Large intestine (tissue), 3 donors: ENCODE data around the gene ENTPD2. TPM values are rescaled to one million over a fixed set of nuclear protein-coding genes. Genes with fewer than 3 reads are reported as not detected.

Experiments used
- DNase-seq, 2 donors: peaks; one replicate each; pipeline versions ENCODE4 v3.0.0 to v3.0.0-alpha.2; 2013
- H3K27ac ChIP-seq: one replicate; pipeline ENCODE4 v1.5.1; 2013; ENCODE audit warnings: low read length
- H3K27me3 ChIP-seq: 2 replicates; pipeline ENCODE4 v1.6.1; 2013; ENCODE audit warnings: low read length; ENCODE audit not compliant: control insufficient read depth, insufficient read depth
- H3K36me3 ChIP-seq: 2 replicates; pipeline ENCODE4 v1.6.1; 2013; ENCODE audit warnings: low read length; ENCODE audit not compliant: control insufficient read depth, insufficient read depth
- H3K4me1 ChIP-seq: one replicate; pipeline ENCODE4 v1.6.1; 2013; ENCODE audit warnings: low read length; ENCODE audit not compliant: control insufficient read depth, insufficient read depth
- H3K4me3 ChIP-seq: one replicate; pipeline ENCODE4 v1.5.1; 2013; ENCODE audit warnings: low read length
- H3K9me3 ChIP-seq: one replicate; pipeline ENCODE4 v1.6.1; 2013; ENCODE audit warnings: mild to moderate bottlenecking, low read depth, low read length, moderate library complexity; ENCODE audit not compliant: control insufficient read depth
- WGBS: methylation state at CpG from one replicate; pipeline ENCODE4 v1.1.5; 2013; ENCODE audit warnings: low lambda C conversion rate; ENCODE audit not compliant: insufficient coverage; 5-methylcytosine and 5-hydroxymethylcytosine counted together
- polyA plus RNA-seq: library from polyadenylated mRNA; unstranded; fragments of 120-200 nt; gene quantifications from one replicate; pipeline ENCODE4 v1.2.1, GENCODE V29; 2013

Gene ENTPD2
- polyA plus RNA-seq, 1 donor: 9.9 TPM

DNA sequence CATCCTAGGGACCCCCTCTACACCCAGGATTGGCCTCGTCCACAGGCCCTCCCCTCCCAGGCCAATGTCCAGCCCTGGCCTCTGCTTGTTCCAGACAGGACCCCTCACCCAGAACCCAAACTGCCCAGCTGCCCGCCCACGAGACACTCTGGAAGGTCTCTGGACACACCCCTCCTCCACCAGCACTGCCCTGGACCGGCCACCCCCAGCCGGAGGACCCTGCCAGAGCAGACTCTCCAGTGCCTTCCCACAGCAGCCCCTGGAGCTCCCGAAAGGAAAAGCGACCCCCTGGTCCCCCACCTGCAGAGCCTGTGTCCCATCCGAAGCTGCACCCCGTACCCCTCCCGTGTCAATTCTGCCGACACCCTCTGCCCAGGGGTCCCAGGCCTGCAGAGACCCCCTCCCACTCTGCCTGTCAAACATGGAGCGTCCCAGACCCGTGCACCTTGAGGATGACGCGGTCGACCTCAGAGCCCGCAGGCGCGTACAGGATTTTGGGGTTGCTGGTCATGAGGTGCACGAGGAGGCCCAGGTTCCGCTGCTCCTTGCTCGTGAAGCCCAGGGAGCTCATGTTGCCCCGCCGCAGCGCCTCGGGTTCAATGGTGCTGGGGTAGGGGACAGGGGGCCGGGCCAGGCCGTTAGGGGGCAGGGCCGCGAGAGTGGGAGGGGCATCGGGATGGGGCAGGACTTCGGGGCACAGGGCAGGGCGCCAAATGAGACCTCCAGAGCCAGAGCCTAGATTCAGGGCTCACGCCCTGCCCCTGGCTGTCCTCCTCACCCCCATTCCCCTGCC, 33.8 kb downstream of the ENTPD2 start:
- Histone ChIP-seq H3K36me3 (peaks cover 12% of the 10 kb centered on the region), H3K27me3 (no peaks in the 10 kb centered on the region), H3K27ac (no peak overlapping the region), H3K4me1 (peaks cover 21% of the 10 kb centered on the region), H3K9me3 (peaks cover 41% of the 10 kb centered on the region), H3K4me3 (no peak overlapping the region)
- no CpG with 5 or more reads among the region's 34 CpGs for WGBS
- DNase-seq: no peak

GRCh38 chr9:137018761-137019559, 34.9 kb downstream of the ENTPD2 start:
- Histone ChIP-seq H3K4me1 (peaks cover 21% of the 10 kb centered on the region), H3K4me3 (no peak overlapping the region)
- WGBS: no CpG with 5 or more reads among the region's 36 CpGs

GRCh38 chr9:137017791-137018497, 35.9 kb downstream of the ENTPD2 start:
- peaks cover 16% of the 10 kb centered on the region for H3K4me1 ChIP-seq
- no peak overlapping the region for H3K27ac ChIP-seq
- WGBS: no CpG with 5 or more reads among the region's 45 CpGs
- H3K4me3 ChIP-seq: no peak overlapping the region
- no peaks in the 10 kb centered on the region for H3K27me3 ChIP-seq
- peaks cover 59% of the 10 kb centered on the region for H3K9me3 ChIP-seq
- H3K36me3 ChIP-seq: peaks cover 17% of the 10 kb centered on the region
- no peak for DNase-seq

More at GRCh38 chr9:137018761-137019559, 34.9 kb downstream of the ENTPD2 start:
- Histone ChIP-seq H3K9me3 (peaks cover 52% of the 10 kb centered on the region), H3K36me3 (peaks cover 17% of the 10 kb centered on the region), H3K27ac (no peak overlapping the region), H3K27me3 (no peaks in the 10 kb centered on the region)
- no peak for DNase-seq

- no CpG with 5 or more reads among the region's 28 CpGs for WGBS
- H3K4me3 ChIP-seq: no peak overlapping the region
Observed at GRCh38 chr9:137017071-137017470, 36.8 kb downstream of the ENTPD2 start.

DNA sequence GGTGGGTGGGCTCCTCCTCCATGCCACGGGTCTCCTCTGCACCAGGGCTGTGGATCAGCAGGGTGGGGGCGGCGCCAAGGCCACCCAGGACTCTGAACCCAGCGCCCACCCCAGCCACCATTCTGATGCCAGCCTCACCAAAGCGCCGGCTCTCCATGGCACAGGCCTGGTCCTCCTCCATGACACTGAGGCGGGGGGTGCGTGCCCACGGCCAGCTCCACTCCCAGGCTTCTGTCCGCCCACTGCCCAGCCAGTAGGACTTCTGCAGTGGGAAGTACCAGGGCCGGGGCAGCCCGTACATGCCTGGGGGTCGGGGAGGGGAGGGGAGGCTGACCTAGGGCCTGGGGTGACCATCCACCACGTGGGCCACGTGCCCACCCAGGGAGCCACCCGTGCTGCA, 37.4 kb downstream of the ENTPD2 start:
- Histone ChIP-seq H3K27ac (no peak overlapping the region), H3K27me3 (no peaks in the 10 kb centered on the region), H3K4me3 (no peak overlapping the region), H3K36me3 (peaks cover 17% of the 10 kb centered on the region), H3K4me1 (peaks cover 4% of the 10 kb centered on the region), H3K9me3 (peaks cover 58% of the 10 kb centered on the region)
- DNase-seq: no peak
- WGBS: no CpG with 5 or more reads among the region's 16 CpGs

More at GRCh38 chr9:137017071-137017470, 36.8 kb downstream of the ENTPD2 start:
- no peaks in the 10 kb centered on the region for H3K27me3 ChIP-seq
- peaks cover 58% of the 10 kb centered on the region for H3K9me3 ChIP-seq
- peaks cover 7% of the 10 kb centered on the region for H3K4me1 ChIP-seq
- peaks cover 17% of the 10 kb centered on the region for H3K36me3 ChIP-seq
- no peak for DNase-seq
- no peak overlapping the region for H3K27ac ChIP-seq

DNA sequence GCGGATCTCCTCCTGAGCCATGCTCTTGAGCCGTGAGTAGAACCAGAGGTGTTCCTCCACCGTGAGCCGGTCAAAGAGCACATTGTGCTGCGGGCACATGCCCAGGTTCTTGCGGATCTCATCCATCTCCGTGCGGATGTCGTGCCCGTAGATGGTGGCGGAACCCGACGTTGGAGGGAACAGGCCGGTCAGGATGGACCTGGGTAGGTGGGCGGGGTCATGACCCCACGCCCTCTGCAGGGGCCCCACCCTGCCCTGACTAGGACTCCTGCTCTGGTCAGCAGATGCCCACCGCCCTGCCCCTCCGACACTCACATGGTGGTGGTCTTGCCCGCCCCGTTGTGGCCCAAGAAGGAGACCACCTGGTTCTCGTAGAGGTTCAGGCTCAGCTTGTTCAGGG, 37.9 kb downstream of the ENTPD2 start:
- H3K27ac ChIP-seq: no peak overlapping the region
- no peak for DNase-seq
- peaks cover 55% of the 10 kb centered on the region for H3K9me3 ChIP-seq
- H3K27me3 ChIP-seq: no peaks in the 10 kb centered on the region
- no CpG with 5 or more reads among the region's 21 CpGs for WGBS
- peaks cover 17% of the 10 kb centered on the region for H3K36me3 ChIP-seq
- H3K4me1 ChIP-seq: no peaks in the 10 kb centered on the region
- no peak overlapping the region for H3K4me3 ChIP-seq

GRCh38 chr9:137015540-137015930, 38.3 kb downstream of the ENTPD2 start:
- H3K4me1 ChIP-seq: no peaks in the 10 kb centered on the region
- H3K9me3 ChIP-seq: peaks cover 53% of the 10 kb centered on the region
- WGBS: no CpG with 5 or more reads among the region's 25 CpGs
- no peaks in the 10 kb centered on the region for H3K27me3 ChIP-seq
- no peak for DNase-seq
- H3K36me3 ChIP-seq: peaks cover 17% of the 10 kb centered on the region
- no peak overlapping the region for H3K4me3 ChIP-seq
- H3K27ac ChIP-seq: no peak overlapping the region

GRCh38 chr9:137014776-137015539, 38.9 kb downstream of the ENTPD2 start:
- Histone ChIP-seq H3K27ac (no peak overlapping the region), H3K9me3 (peaks cover 51% of the 10 kb centered on the region), H3K4me3 (no peak overlapping the region), H3K4me1 (no peaks in the 10 kb centered on the region), H3K36me3 (peaks cover 17% of the 10 kb centered on the region), H3K27me3 (no peaks in the 10 kb centered on the region)
- WGBS: no CpG with 5 or more reads among the region's 36 CpGs
- no peak for DNase-seq

GRCh38 chr9:137014166-137014565, 39.7 kb downstream of the ENTPD2 start:
- WGBS: no CpG with 5 or more reads among the region's 23 CpGs
- no peak for DNase-seq
- Histone ChIP-seq H3K27me3 (no peaks in the 10 kb centered on the region), H3K4me1 (no peaks in the 10 kb centered on the region), H3K4me3 (no peak overlapping the region), H3K36me3 (peaks cover 17% of the 10 kb centered on the region), H3K27ac (no peak overlapping the region), H3K9me3 (peaks cover 55% of the 10 kb centered on the region)

- H3K27ac ChIP-seq: no peak overlapping the region
- no CpG with 5 or more reads among the region's 20 CpGs for WGBS
- H3K27me3 ChIP-seq: no peaks in the 10 kb centered on the region
- no peak overlapping the region for H3K4me3 ChIP-seq
- no peak for DNase-seq
- H3K9me3 ChIP-seq: peaks cover 52% of the 10 kb centered on the region
- H3K4me1 ChIP-seq: no peaks in the 10 kb centered on the region
- peaks cover 17% of the 10 kb centered on the region for H3K36me3 ChIP-seq
Observed at GRCh38 chr9:137013571-137013940, 40.3 kb downstream of the ENTPD2 start.
